ENCODE data around the gene PEMT. TPM values are rescaled to one million over a fixed set of nuclear protein-coding genes. Genes with fewer than 3 reads are reported as not detected.

The PEMT gene
- total and polyA plus RNA-seq, 2 experiments from 2014 or later, result 54.8 to 55.2 TPM

- TF ChIP-seq, protein P1, sequence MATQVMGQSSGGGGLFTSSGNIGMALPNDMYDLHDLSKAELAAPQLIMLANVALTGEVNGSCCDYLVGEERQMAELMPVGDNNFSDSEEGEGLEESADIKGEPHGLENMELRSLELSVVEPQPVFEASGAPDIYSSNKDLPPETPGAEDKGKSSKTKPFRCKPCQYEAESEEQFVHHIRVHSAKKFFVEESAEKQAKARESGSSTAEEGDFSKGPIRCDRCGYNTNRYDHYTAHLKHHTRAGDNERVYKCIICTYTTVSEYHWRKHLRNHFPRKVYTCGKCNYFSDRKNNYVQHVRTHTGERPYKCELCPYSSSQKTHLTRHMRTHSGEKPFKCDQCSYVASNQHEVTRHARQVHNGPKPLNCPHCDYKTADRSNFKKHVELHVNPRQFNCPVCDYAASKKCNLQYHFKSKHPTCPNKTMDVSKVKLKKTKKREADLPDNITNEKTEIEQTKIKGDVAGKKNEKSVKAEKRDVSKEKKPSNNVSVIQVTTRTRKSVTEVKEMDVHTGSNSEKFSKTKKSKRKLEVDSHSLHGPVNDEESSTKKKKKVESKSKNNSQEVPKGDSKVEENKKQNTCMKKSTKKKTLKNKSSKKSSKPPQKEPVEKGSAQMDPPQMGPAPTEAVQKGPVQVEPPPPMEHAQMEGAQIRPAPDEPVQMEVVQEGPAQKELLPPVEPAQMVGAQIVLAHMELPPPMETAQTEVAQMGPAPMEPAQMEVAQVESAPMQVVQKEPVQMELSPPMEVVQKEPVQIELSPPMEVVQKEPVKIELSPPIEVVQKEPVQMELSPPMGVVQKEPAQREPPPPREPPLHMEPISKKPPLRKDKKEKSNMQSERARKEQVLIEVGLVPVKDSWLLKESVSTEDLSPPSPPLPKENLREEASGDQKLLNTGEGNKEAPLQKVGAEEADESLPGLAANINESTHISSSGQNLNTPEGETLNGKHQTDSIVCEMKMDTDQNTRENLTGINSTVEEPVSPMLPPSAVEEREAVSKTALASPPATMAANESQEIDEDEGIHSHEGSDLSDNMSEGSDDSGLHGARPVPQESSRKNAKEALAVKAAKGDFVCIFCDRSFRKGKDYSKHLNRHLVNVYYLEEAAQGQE (IDR thresholded peaks at IDR 0.05; ENCODE audit: unreplicated experiment), result no peak
- TF ChIP-seq ZNF114 (CRISPR knock-in tag; IDR thresholded peaks at IDR 0.05), result no peak
- TF ChIP-seq ZNF331 (CRISPR knock-in tag; IDR thresholded peaks at IDR 0.05; ENCODE audit: low read depth), result no peak
- TF ChIP-seq CTCF (conservative IDR thresholded peaks at IDR 0.05; ENCODE audit: low read depth in 2 of 2), result no peak
- TF ChIP-seq STAT1 (IDR thresholded peaks at IDR 0.05; ENCODE audit: unreplicated experiment), result no peak
- TF ChIP-seq EZH2 (IDR thresholded peaks at IDR 0.05; ENCODE audit: low read depth, unreplicated experiment), result no peak
- TF ChIP-seq CREB1 (CRISPR knock-in tag; IDR thresholded peaks at IDR 0.05; ENCODE audit: low read depth), result no peak
- TF ChIP-seq ETS1 (IDR thresholded peaks at IDR 0.05), result no peak
- no peak for TF ChIP-seq JUNB (IDR thresholded peaks at IDR 0.05; ENCODE audit: unreplicated experiment)
Observed at GRCh38 chr17:17560167-17560566, 31.3 kb downstream of the PEMT start (continued).

DNA sequence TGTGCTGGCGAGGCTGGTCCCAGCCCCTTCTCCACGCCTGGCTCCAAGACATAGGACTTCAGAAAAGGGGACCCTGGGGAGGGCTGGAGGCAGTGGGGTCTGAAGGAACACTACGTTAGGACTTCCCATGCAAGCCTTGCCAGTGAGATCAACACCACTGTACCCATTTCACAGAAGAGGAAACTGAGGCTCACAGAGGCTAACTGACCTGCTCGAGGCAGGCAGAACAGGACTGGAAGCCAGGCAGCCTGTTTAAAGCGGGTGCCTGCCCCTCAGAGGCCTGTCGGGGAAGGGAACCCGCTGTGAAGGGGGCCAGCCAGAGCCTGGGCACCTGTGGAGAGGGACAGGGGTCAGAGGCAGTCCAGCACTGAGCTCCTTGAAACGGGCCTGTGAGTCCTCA, 32.3 kb downstream of the PEMT start:
- no peak overlapping the region for H2AFZ ChIP-seq
- Mint-ChIP-seq H3K9me3 (no peaks in the 10 kb centered on the region), H3K27ac (no peak overlapping the region), H3K4me1 (peaks cover under 1% of the 10 kb centered on the region; the same call in 2 of the 3 replicates), H3K4me3 (no peak overlapping the region), H3K36me3 (ENCODE audit: low read depth) (no peaks in the 10 kb centered on the region), H3K27me3 (ENCODE audit: insufficient read depth, low read depth, poor library complexity) (peaks cover 6% of the 10 kb centered on the region)
- no peaks in the 10 kb centered on the region for H3K9me2 ChIP-seq (ENCODE audit: insufficient read depth)
- no peaks in the 10 kb centered on the region for H3K27me3 ChIP-seq (ENCODE audit: insufficient read depth)
- DNase-seq (ENCODE audit: low spot score) (no peak), ATAC-seq (no peak)
- no peak overlapping the region for H3K27ac ChIP-seq (ENCODE audit: low read depth)
- no peak overlapping the region for H3K4me3 ChIP-seq
- no peaks in the 10 kb centered on the region; the same call in 1 of the 2 replicates for H4K20me1 ChIP-seq (replicated peaks; ENCODE audit: insufficient read depth)
- no peaks in the 10 kb centered on the region for H3K36me3 ChIP-seq (ENCODE audit: insufficient read depth)
- no peaks in the 10 kb centered on the region for H3K4me1 ChIP-seq (ENCODE audit: insufficient read depth)
- no peaks in the 10 kb centered on the region for H3F3A ChIP-seq (replicated peaks; ENCODE audit: low read depth)
- H3K4me2 ChIP-seq, result no peak overlapping the region
- H3K79me2 ChIP-seq (replicated peaks; ENCODE audit: insufficient read depth), result no peaks in the 10 kb centered on the region
- TF ChIP-seq JUNB (IDR thresholded peaks at IDR 0.05; ENCODE audit: unreplicated experiment) (no peak), ZNF114 (CRISPR knock-in tag; IDR thresholded peaks at IDR 0.05) (no peak), CTCF (conservative IDR thresholded peaks at IDR 0.05; ENCODE audit: low read depth in 2 of 2) (no peak)
- TF ChIP-seq, protein P2, sequence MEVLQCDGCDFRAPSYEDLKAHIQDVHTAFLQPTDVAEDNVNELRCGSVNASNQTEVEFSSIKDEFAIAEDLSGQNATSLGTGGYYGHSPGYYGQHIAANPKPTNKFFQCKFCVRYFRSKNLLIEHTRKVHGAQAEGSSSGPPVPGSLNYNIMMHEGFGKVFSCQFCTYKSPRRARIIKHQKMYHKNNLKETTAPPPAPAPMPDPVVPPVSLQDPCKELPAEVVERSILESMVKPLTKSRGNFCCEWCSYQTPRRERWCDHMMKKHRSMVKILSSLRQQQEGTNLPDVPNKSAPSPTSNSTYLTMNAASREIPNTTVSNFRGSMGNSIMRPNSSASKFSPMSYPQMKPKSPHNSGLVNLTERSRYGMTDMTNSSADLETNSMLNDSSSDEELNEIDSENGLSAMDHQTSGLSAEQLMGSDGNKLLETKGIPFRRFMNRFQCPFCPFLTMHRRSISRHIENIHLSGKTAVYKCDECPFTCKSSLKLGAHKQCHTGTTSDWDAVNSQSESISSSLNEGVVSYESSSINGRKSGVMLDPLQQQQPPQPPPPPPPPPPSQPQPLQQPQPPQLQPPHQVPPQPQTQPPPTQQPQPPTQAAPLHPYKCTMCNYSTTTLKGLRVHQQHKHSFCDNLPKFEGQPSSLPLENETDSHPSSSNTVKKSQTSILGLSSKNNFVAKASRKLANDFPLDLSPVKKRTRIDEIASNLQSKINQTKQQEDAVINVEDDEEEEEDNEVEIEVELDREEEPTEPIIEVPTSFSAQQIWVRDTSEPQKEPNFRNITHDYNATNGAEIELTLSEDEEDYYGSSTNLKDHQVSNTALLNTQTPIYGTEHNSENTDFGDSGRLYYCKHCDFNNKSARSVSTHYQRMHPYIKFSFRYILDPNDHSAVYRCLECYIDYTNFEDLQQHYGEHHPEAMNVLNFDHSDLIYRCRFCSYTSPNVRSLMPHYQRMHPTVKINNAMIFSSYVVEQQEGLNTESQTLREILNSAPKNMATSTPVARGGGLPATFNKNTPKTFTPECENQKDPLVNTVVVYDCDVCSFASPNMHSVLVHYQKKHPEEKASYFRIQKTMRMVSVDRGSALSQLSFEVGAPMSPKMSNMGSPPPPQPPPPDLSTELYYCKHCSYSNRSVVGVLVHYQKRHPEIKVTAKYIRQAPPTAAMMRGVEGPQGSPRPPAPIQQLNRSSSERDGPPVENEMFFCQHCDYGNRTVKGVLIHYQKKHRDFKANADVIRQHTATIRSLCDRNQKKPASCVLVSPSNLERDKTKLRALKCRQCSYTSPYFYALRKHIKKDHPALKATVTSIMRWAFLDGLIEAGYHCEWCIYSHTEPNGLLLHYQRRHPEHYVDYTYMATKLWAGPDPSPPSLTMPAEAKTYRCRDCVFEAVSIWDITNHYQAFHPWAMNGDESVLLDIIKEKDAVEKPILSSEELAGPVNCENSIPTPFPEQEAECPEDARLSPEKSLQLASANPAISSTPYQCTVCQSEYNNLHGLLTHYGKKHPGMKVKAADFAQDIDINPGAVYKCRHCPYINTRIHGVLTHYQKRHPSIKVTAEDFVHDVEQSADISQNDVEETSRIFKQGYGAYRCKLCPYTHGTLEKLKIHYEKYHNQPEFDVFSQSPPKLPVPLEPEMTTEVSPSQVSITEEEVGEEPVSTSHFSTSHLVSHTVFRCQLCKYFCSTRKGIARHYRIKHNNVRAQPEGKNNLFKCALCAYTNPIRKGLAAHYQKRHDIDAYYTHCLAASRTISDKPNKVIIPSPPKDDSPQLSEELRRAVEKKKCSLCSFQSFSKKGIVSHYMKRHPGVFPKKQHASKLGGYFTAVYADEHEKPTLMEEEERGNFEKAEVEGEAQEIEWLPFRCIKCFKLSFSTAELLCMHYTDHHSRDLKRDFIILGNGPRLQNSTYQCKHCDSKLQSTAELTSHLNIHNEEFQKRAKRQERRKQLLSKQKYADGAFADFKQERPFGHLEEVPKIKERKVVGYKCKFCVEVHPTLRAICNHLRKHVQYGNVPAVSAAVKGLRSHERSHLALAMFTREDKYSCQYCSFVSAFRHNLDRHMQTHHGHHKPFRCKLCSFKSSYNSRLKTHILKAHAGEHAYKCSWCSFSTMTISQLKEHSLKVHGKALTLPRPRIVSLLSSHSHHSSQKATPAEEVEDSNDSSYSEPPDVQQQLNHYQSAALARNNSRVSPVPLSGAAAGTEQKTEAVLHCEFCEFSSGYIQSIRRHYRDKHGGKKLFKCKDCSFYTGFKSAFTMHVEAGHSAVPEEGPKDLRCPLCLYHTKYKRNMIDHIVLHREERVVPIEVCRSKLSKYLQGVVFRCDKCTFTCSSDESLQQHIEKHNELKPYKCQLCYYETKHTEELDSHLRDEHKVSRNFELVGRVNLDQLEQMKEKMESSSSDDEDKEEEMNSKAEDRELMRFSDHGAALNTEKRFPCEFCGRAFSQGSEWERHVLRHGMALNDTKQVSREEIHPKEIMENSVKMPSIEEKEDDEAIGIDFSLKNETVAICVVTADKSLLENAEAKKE (CRISPR knock-in tag; IDR thresholded peaks at IDR 0.05), result no peak
